A549 treated with GW870086 at 1 μM for 4 hours (cell line): ENCODE data around the gene ARHGEF5. TPM values are rescaled to one million over a fixed set of nuclear protein-coding genes. Genes with fewer than 3 reads are reported as not detected.

Experiments
- total RNA-seq: library from RNA; stranded (reverse); fragments of 200-300 nt; extraction: Qiagen RNA extraction; gene quantifications from 5 replicates; pipeline ENCODE4 v1.2.3, GENCODE V29; 2022; ENCODE audit warnings: low read depth

Gene ARHGEF5
- 1.8 to 2.3 TPM (median 2.1 TPM) in 5 replicates for total RNA-seq

DNA sequence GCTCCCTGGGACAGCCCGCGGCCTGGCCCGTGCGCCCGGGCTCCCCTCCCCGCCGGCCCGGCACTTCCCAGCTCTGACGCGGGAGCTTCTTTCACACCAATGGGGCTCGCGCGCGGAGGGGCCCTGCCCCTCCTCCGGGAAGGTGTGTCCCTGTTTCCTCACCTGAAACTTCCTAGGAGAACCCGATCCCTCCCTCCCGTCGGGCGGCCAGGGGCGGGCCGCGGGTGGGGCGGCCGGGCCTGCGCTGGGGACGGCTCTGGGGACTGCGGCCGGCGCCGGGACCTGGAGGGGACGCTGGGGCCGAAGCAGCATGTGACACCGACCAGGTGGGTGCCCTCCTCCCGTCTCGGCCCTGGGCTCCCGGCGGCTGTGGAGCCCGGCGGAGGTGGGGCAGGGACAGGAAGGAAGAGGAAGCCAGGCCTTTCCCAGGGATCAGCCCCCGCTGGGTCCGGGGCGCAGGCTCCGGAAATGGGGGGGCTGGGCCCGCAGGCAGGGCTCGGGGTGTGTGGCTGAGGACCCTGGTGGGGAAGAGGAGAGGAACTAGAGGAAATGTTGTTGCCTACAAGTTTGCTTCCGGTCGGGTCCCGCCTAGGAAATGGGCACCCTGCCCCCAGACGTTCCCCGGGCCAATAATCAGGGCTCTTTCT is at the start of gene ARHGEF5:
Gene ARHGEF5, plus strand, starts transcription at position 227 of the 647 bp plus-strand sequence. CDS start 7,268 bp downstream, outside the sequence.

DNA sequence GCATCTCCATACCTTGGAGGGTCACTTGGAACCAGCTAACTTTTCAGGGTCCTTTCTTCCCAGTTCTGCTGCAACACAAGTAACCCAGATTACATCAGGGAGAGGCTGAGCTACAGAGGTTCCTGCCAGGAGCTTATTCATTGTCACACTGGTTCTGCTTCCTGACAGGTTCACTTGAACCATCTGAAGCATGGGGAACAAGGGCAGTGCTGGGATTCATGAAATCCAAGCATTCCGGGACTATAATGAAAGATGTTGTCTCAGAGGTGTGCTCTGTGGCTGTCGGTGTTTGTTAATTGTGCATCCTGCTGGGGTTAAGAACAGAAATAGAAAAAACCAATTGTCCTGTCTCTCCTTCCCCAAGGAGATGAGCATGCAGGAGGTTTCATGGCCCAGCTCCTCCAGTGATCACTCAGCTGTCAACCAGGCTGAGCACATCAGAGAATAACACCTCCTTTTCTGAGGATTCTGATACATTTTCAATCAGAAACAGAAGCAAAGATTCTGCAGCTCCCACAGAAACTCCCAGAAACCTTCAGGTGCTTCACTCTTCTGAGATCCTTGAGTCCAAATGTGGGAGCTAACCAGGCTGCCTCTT is 43.2 kb upstream of the ARHGEF5 start, which contains the start of gene OR2A1:
Gene OR2A1, plus strand, starts transcription at position 548 of the 598 bp plus-strand sequence. CDS start 5,706 bp downstream, outside the sequence.

DNA sequence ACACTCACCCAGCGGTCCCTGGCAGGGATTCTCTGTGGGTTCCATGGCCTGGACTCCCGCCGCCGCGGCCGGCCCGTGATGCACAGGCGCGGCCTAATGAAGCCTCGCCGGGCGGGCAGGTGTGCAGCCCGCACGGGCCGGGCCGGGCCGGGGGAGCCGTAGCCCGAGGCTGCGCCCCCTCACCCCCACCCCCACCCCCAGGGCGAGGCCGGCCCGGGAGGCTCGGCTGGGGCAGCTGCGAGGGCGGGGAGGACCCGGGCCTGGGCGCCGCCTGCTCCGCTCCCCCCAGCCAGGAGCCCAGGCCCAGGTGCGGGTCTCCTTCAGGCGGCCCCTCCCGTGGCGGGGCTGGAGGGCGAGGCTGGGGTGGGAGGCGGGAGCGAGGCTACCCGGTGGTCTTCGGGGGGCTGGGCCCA is 48.5 kb downstream of the ARHGEF5 start, which contains the start of gene NOBOX:
Gene NOBOX, minus strand, starts transcription at position 45 of the 413 bp plus-strand sequence.

Other genes starting within 250 kb of the ARHGEF5 start
- gene OR2A2, start 245.8 kb upstream of the ARHGEF5 start, total RNA-seq, result not detected in 5 replicates
- gene OR2A14, start 232.2 kb upstream of the ARHGEF5 start, total RNA-seq, result not detected in 5 replicates
- not detected in 5 replicates for gene CTAGE4, start 171.9 kb upstream of the ARHGEF5 start, total RNA-seq
- gene ARHGEF35, start 159.6 kb upstream of the ARHGEF5 start, total RNA-seq, result 0.25 to 0.49 TPM (median 0.33 TPM) in 5 replicates
- gene OR2A42, start 115.8 kb upstream of the ARHGEF5 start, total RNA-seq, result not detected in 5 replicates
- not detected in 5 replicates for gene OR2A7, start 90.6 kb upstream of the ARHGEF5 start, total RNA-seq
- gene CTAGE8, start 86.1 kb upstream of the ARHGEF5 start, total RNA-seq, result not detected in 5 replicates
- gene OR2A1, start 43.0 kb upstream of the ARHGEF5 start, total RNA-seq, result not detected in 5 replicates
- not detected in 5 replicates for gene NOBOX, start 48.3 kb downstream of the ARHGEF5 start, total RNA-seq